ENCODE data around the gene IL2RA.
"Not testable (repeated sequence)": the region's sequence is repeated elsewhere in the genome, so short reads cannot be mapped to it uniquely, and the experiment has no call there.

IL2RA gene

DNA sequence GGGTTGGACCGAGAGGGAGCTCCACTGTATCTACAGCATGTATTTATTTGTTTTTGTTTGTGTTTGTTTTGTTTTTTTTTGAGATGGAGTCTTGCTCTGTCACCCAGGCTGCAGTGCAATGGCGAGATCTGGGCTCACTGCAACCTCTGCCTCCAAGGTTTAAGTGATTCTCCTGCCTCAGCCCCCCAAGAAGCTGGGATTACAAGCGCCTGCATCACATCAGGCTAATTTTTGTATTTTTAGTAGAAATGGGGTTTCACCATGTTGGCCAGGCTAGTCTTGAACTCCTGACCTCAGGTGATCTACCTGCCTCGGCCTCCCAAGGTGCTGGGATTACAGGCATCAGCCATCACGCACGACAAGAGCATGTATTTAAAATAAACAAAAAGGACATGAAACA is 18.8 kb downstream of the IL2RA start:
- DNase-seq (ENCODE audit: low read depth in 1 of 2, low spot score in 1 of 2): not testable (repeated sequence)

DNA sequence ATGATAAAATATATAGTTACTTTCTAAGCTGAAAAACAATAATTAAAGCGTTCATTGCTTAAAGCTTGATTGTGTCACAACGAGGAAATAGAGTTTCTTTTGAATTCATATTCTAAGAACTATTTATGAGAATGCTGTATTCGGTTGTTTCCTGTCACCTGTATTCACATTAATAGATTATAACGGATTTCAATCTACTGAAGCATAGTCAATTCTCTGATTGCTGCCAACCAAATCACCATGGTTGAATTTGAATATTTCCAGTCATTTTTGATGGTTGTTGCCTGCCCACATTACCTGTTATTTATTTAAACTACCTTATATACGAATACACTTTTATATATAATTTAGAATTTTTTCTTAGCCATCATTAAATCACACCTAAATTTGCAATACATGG is 22.0 kb downstream of the IL2RA start:
- DNase-seq (ENCODE audit: low read depth in 1 of 2, low spot score in 1 of 2): no peak

GRCh38 chr10:6039711-6040110 is 22.5 kb downstream of the IL2RA start:
- DNase-seq (ENCODE audit: low read depth in 1 of 2, low spot score in 1 of 2): no peak

- no peak for DNase-seq (ENCODE audit: low read depth in 1 of 2, low spot score in 1 of 2)
Measured at GRCh38 chr10:6038071-6038631, 24.0 kb downstream of the IL2RA start.

- no peak for DNase-seq (ENCODE audit: low read depth in 1 of 2, low spot score in 1 of 2)
Measured at GRCh38 chr10:6037422-6037821, 24.7 kb downstream of the IL2RA start.

DNA sequence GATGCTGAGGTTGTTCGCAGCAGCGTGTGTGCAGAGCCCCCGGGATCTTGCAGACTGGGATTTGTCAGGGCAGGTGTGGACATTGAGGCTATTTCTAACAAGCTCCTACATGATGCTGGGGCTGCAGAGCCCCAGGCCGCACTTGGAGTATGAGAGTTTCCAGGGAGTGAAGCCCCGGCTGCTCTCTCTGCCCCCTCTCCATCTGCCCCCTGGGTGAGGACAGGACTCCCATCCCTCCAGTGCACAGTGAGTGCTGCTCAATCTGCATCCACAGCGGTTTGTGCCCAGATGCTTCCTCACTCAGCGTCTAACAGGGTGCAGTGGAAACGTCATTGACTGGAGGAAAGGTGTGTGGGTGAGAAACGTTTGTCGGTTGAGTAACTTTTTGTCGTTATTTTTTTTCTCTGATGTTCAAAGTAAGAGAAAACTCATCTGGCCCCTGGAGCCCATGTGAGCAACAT is 25.3 kb downstream of the IL2RA start:
- DNase-seq (ENCODE audit: low read depth in 1 of 2, low spot score in 1 of 2): peak in 1 of 2 donors; percentile 1

- no peak for DNase-seq (ENCODE audit: low read depth in 1 of 2, low spot score in 1 of 2)
Measured at GRCh38 chr10:6035931-6036575, 26.1 kb downstream of the IL2RA start.

- DNase-seq (ENCODE audit: low read depth in 1 of 2, low spot score in 1 of 2): no peak
Measured at GRCh38 chr10:6035101-6035834, 26.9 kb downstream of the IL2RA start.

DNA sequence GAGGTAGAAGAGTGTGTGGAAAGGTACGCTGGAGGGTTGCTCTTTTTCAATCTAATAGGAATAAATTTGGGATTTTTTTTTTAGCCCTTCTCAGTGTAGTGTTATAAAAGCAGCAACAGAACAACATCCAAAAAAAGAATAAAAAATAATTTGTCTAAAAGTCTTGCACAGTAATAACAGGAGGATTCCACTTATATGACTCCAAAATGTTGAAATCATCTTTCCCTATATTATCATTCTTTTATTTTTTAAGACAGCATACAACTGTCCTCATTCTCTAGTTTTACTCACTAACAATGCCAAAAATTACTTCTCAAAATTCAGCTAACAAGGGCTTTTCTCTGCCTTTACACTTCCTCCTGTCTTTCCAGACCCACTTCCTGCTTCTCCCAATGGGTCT is 27.8 kb downstream of the IL2RA start:
- no peak for DNase-seq (ENCODE audit: low read depth in 1 of 2, low spot score in 1 of 2)

DNA sequence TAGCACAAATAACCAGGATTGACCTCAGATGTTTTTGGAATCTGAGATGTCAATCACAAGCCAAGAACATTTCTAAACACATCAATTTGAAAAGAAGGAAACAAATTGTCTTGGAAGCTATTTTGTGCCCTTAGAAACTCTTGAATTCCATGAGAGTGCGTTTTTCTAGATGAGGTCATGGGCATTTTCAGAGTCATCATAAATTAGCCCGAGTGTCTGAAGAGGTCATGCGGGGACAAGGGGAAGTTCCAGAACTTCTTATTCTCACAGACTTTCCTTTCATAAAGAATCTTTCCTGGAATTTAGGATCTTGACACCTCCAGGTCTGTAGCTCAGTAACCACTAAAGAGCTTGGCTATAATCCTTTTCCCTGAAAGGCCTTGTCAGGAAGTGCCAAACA is 28.2 kb downstream of the IL2RA start:
- DNase-seq (ENCODE audit: low read depth in 1 of 2, low spot score in 1 of 2): no peak

GRCh38 chr10:6030940-6031339 is 31.2 kb downstream of the IL2RA start:
- no peak for DNase-seq (ENCODE audit: low read depth in 1 of 2, low spot score in 1 of 2)

DNA sequence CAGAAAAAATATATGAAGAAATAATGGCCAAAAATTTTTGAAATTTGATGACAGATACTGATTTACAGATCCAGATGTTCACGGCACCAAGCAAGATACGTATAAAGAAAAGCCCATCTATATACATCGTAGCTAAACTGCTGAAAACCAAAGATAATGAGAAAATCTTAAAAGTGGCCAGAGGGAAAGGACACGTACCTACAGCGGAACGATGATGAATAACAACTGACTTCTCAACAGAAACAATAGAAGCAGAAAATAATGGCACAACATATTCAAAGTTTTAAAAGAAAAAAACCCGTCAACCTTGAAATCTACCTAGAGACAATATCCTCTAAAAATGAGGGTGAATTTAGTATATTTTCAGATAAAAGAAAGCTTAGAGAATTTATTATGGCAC is 31.9 kb downstream of the IL2RA start:
- no peak for DNase-seq (ENCODE audit: low read depth in 1 of 2, low spot score in 1 of 2)

- DNase-seq (ENCODE audit: low read depth in 1 of 2, low spot score in 1 of 2): no peak
Measured at GRCh38 chr10:6027929-6028328, 34.2 kb downstream of the IL2RA start.

DNA sequence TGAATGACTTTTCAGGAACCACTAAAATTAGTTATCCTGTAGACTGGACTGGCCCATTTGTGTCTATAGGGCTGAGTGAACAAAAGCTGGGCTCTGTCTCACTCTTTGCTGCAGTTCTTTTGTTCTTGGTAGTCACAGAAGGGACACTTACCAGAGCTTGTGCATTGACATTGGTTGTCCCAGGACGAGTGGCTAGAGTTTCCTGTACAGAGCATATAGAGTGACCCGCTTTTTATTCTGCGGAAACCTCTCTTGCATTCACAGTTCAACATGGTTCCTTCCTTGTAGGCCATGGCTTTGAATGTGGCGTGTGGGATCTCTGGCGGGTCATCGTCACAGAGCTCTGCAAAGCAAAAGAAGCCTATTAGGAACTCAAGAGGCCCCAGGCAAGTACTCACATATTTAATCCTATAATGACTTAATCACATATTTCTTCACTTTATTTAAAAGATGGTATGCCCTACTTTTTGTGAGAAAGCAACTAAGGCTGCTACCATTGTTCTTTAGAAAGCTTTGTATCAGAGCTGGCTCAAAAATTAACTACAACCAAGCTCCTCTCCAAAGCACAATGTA is 36.4 kb downstream of the IL2RA start:
- no peak for DNase-seq (ENCODE audit: low read depth in 1 of 2, low spot score in 1 of 2)

GRCh38 chr10:6024334-6024682 is 37.9 kb downstream of the IL2RA start:
- DNase-seq (ENCODE audit: low read depth in 1 of 2, low spot score in 1 of 2): no peak

DNA sequence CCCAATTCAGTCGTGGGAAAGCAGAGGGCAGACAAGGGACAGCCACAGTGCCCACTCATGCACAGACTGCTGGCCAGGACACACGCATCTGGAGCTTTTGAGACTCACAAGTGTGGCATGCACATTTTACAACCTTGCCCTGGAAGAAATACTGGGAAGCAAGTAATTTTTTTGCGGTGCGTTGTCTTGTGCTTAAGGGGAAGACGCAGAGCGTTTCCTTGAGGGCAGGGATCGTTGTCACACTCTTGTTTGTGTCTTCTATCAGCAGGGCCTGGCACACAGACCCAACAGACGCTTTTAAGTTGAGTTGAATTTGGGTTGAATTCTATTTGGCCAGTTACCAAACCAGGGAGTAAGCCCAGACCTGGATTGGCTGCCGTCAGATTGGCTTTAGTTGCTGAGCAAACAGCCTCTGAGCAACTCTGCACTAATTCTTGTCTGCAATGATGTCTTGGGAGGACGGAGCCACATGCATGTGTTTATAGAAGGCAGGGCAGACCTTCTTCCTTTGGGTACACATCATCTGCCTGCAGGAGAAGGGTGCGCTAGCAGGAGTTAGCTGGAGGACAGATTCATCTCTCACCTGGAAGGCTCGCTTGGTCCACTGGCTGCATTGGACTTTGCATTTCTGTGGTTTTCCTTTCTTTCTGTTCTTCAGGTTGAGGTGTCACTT is 38.4 kb downstream of the IL2RA start:
- DNase-seq (ENCODE audit: low read depth in 1 of 2, low spot score in 1 of 2): no peak

GRCh38 chr10:6022660-6023059 is 39.5 kb downstream of the IL2RA start:
- no peak for DNase-seq (ENCODE audit: low read depth in 1 of 2, low spot score in 1 of 2)

- DNase-seq (ENCODE audit: low read depth in 1 of 2, low spot score in 1 of 2): no peak
Measured at GRCh38 chr10:6020826-6021225, 41.3 kb downstream of the IL2RA start.

GRCh38 chr10:6019796-6020195 is 42.4 kb downstream of the IL2RA start:
- DNase-seq (ENCODE audit: low read depth in 1 of 2, low spot score in 1 of 2): no peak

DNA sequence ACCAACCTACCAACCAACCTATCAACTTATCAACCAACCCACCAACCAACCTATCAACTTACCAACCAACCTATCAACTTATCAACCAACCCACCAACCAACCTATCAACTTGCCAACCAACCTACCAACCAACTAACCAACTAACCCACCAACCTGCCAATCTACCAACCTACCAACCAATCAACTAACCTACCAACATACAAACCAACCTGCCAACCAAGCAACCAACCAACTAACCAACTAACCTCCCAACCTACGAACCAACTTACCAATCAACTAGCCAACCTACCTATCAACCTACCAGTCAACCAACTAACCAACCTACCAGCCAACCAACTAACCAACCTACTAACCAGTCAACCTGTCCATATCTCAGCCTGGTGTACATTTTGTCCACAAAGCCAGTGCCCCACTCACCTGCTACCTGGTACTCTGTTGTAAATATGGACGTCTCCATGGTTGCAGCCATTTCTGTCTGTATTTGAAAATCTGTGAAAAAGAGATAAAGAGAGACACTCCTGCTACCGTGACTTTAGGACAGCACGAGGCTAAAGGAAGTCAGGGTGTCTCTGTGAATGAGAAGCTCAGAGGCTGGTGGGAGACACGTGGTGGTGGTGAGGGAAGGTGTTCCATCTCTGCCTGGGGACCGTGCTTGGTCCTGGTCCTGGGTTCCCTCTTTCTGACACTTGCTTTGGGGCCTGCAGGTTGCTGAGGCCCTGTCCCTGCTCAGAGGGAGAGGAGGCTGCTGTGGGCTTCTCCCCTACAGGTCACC is 43.0 kb downstream of the IL2RA start:
- DNase-seq (ENCODE audit: low read depth in 1 of 2, low spot score in 1 of 2): no peak

- no peak for DNase-seq (ENCODE audit: low read depth in 1 of 2, low spot score in 1 of 2)
Measured at GRCh38 chr10:6018422-6018821, 43.7 kb downstream of the IL2RA start.

Measured in activated CD4-positive, alpha-beta T cell treated with anti-CD3 and anti-CD28 coated beads, Interleukin-2, amount 50 U/mL, for 24 hours (primary cell).